Naive thymus-derived CD8-positive, alpha-beta T cell (primary cell): ENCODE data around the gene ANXA2R. TPM values are rescaled to one million over a fixed set of nuclear protein-coding genes. Genes with fewer than 3 reads are reported as not detected.
"Not testable (repeated sequence)": the region's sequence is repeated elsewhere in the genome, so short reads cannot be mapped to it uniquely, and the experiment has no call there.

Experiments used
- ATAC-seq, 2 donors: fragments of 150-1000 bp; cut with Tn5 transposase in 1 of 2; sonication (Bioruptor Pico), chemical (Tn5 transposase) in 1 of 2; 1 replicate in 1 of 2; 2 replicates in 1 of 2; pipeline ENCODE4 v1.10.0; 2021; ENCODE audit warnings: mild to moderate bottlenecking in 2 of 2, moderate library complexity in 2 of 2
- POLR2A ChIA-PET: fragments of 350-600 bp; sonication (Branson Sonifier 250); formaldehyde crosslinking; loops from one replicate; lab custom pipeline; 2021; ENCODE audit warnings: antibody characterized with exemption; lab: Charles Lee
- DNase-seq, 10 donors: peaks; one replicate each; pipeline versions ENCODE4 v3.0.0 to v3.0.0-alpha.2; 2020 to 2022
- H3K27ac Mint-ChIP-seq, 10 donors: one replicate each; pipeline ENCODE4 v1.8.0; 2020 to 2022; ENCODE audit warnings: mild to moderate bottlenecking in 10 of 10, mixed read lengths in 10 of 10, moderate library complexity in 4 of 10, inconsistent platforms in 1 of 10
- H3K27me3 Mint-ChIP-seq, 5 donors: one replicate each; pipeline ENCODE4 v1.8.0; 2021 to 2022; ENCODE audit warnings: mixed read lengths in 5 of 5
- H3K36me3 Mint-ChIP-seq, 3 donors: one replicate each; pipeline ENCODE4 v1.8.0; 2020 to 2022; ENCODE audit warnings: mixed read lengths in 3 of 3, mild to moderate bottlenecking in 2 of 3, inconsistent platforms in 1 of 3
- H3K4me1 Mint-ChIP-seq, 4 donors: one replicate each; pipeline ENCODE4 v1.8.0; 2021 to 2022; ENCODE audit warnings: mixed read lengths in 4 of 4
- H3K4me3 Mint-ChIP-seq, 10 donors: one replicate each; pipeline ENCODE4 v1.8.0; 2020 to 2022; ENCODE audit warnings: mild to moderate bottlenecking in 10 of 10, mixed read lengths in 10 of 10, moderate library complexity in 6 of 10, inconsistent platforms in 1 of 10
- H3K9me3 Mint-ChIP-seq, 9 donors: one replicate each; pipeline ENCODE4 v1.8.0; 2020 to 2022; ENCODE audit warnings: mixed read lengths in 9 of 9, mild to moderate bottlenecking in 3 of 9, inconsistent platforms in 1 of 9, moderate library complexity in 1 of 9
- polyA plus RNA-seq, 3 donors: library from polyadenylated mRNA; unstranded; fragments of 300-500 nt; fragmentation: Illumina TruSeq; gene quantifications; one replicate each; pipeline ENCODE4 v1.2.3, GENCODE V29; 2021
- total RNA-seq, 8 experiments: library from RNA in 2 of 8; stranded (reverse) in 2 of 8; gene quantifications; one replicate each; pipeline ENCODE4 v1.2.3 and lab custom pipeline; 2021 to 2026

ANXA2R gene
- total RNA-seq (10 to 100 TPM; 65.9 to 72.7 TPM), polyA plus RNA-seq (10 to 100 TPM; 51.5 to 69.8 (median 54.8) TPM), total RNA-seq (lab: John Stamatoyannopoulos, UW) (7.8 to 73.3 (median 45.6) reads per million in 6 experiments)

GRCh38 chr5:43040287-43041098, at the start of gene ANXA2R:
Gene ANXA2R (minus strand): TSS chr5:43040319. CDS start chr5:43040046, 273 bp downstream.
- Mint-ChIP-seq H3K9me3 (peaks cover 0 to 6% (median 0%) of the 10 kb centered on the region in 9 donors), H3K4me3 (peak within 1 kb of the TSS; percentile 95 to 100 (median 98)), H3K36me3 (peaks cover 0 to 14% (median 11%) of the 10 kb centered on the region in 3 donors), H3K27ac (peak within 1 kb of the TSS; percentile 96 to 100 (median 99)), H3K27me3 (no peaks in the 10 kb centered on the region), H3K4me1 (peaks cover 19 to 61% (median 52%) of the 10 kb centered on the region in 4 donors)
- POLR2A ChIA-PET = interaction anchor here (0.7 to 12.3 kb wide), 24 partner anchors 11 to 1115 kb away, joined by 3 to 904 read pairs (median 24); partner anchors contain the start of genes FBXO4, HMGCS1, NNT and TMEM267
- peak; percentile 78 to 98 (median 95) for DNase-seq
- ATAC-seq = peak; percentile 51 to 56

- H3K4me3 Mint-ChIP-seq, H3K4me1 Mint-ChIP-seq, H3K27me3 Mint-ChIP-seq, POLR2A ChIA-PET, ATAC-seq, H3K9me3 Mint-ChIP-seq, DNase-seq: not testable (repeated sequence)
- H3K36me3 Mint-ChIP-seq = peaks cover 0 to 18% (median 12%) of the 10 kb centered on the region in 3 donors
- peak overlapping the region in 1 of 10 donors; percentile 40 for H3K27ac Mint-ChIP-seq
Measured at GRCh38 chr5:43086118-43086908, 46.2 kb upstream of the ANXA2R start.

GRCh38 chr5:43085453-43085852, 45.3 kb upstream of the ANXA2R start:
- no peak for ATAC-seq
- H3K4me1 Mint-ChIP-seq = peaks cover 0 to 2% (median 0%) of the 10 kb centered on the region in 4 donors
- H3K4me3 Mint-ChIP-seq = no peak overlapping the region
- H3K27ac Mint-ChIP-seq = no peak overlapping the region
- no peak for DNase-seq
- H3K36me3 Mint-ChIP-seq = peaks cover 0 to 21% (median 10%) of the 10 kb centered on the region in 3 donors
- POLR2A ChIA-PET = interaction anchor here (0.8 kb wide), 1 partner anchor 76 kb away, joined by 3 read pairs; no protein-coding TSS in a partner anchor
- no peaks in the 10 kb centered on the region for H3K27me3 Mint-ChIP-seq
- peaks cover 0 to 5% (median 0%) of the 10 kb centered on the region in 9 donors for H3K9me3 Mint-ChIP-seq

GRCh38 chr5:43084468-43084867, 44.3 kb upstream of the ANXA2R start:
- H3K4me1 Mint-ChIP-seq, POLR2A ChIA-PET, H3K4me3 Mint-ChIP-seq, ATAC-seq, DNase-seq, H3K27ac Mint-ChIP-seq, H3K27me3 Mint-ChIP-seq, H3K9me3 Mint-ChIP-seq: not testable (repeated sequence)
- peaks cover 0 to 29% (median 10%) of the 10 kb centered on the region in 3 donors for H3K36me3 Mint-ChIP-seq

GRCh38 chr5:43081345-43081744, 41.2 kb upstream of the ANXA2R start:
- Mint-ChIP-seq H3K4me1 (peaks cover 3 to 15% (median 4%) of the 10 kb centered on the region in 4 donors), H3K27ac (peak overlapping the region in 2 of 10 donors; percentile 45 to 54), H3K36me3 (peaks cover 0 to 51% (median 14%) of the 10 kb centered on the region in 3 donors)
- H3K4me3 Mint-ChIP-seq, POLR2A ChIA-PET, ATAC-seq, DNase-seq, H3K27me3 Mint-ChIP-seq, H3K9me3 Mint-ChIP-seq: not testable (repeated sequence)

- peaks cover 0 to 1% (median 0%) of the 10 kb centered on the region in 9 donors for H3K9me3 Mint-ChIP-seq
- H3K36me3 Mint-ChIP-seq = peaks cover 0 to 51% (median 8%) of the 10 kb centered on the region in 3 donors
- no peak overlapping the region for H3K4me3 Mint-ChIP-seq
- peak overlapping the region in 1 of 10 donors; percentile 52 for H3K27ac Mint-ChIP-seq
- no peaks in the 10 kb centered on the region for H3K27me3 Mint-ChIP-seq
- POLR2A ChIA-PET = interaction anchor here (1.3 kb wide), 1 partner anchor 405 kb away, joined by 5 read pairs; the partner anchor contains the start of gene TMEM267
- DNase-seq (no peak), ATAC-seq (no peak)
- H3K4me1 Mint-ChIP-seq = peaks cover 16 to 33% (median 22%) of the 10 kb centered on the region in 4 donors
Measured at GRCh38 chr5:43078956-43079355, 38.8 kb upstream of the ANXA2R start.

- not testable (repeated sequence) for ATAC-seq, H3K4me3 Mint-ChIP-seq, H3K9me3 Mint-ChIP-seq, H3K27me3 Mint-ChIP-seq, DNase-seq
- POLR2A ChIA-PET = interaction anchor here (1.3 kb wide), 1 partner anchor 406 kb away, joined by 5 read pairs; the partner anchor contains the start of gene TMEM267
- Mint-ChIP-seq H3K4me1 (peaks cover 23 to 43% (median 31%) of the 10 kb centered on the region in 4 donors), H3K27ac (peak overlapping the region in 6 of 10 donors; percentile 29 to 72 (median 50)), H3K36me3 (peaks cover 0 to 54% (median 8%) of the 10 kb centered on the region in 3 donors)
Measured at GRCh38 chr5:43077446-43078191, 37.5 kb upstream of the ANXA2R start.

- H3K27ac Mint-ChIP-seq = peak overlapping the region in 9 of 10 donors; percentile 4 to 91 (median 72)
- H3K27me3 Mint-ChIP-seq = no peaks in the 10 kb centered on the region
- H3K9me3 Mint-ChIP-seq = no peaks in the 10 kb centered on the region
- H3K36me3 Mint-ChIP-seq = peaks cover 0 to 59% (median 10%) of the 10 kb centered on the region in 3 donors
- peaks cover 30 to 53% (median 41%) of the 10 kb centered on the region in 4 donors for H3K4me1 Mint-ChIP-seq
- ATAC-seq = no peak
- no peak for DNase-seq
- POLR2A ChIA-PET = interaction anchor here (1.4 kb wide), 1 partner anchor 57 kb away, joined by 7 read pairs; no protein-coding TSS in a partner anchor
- peak overlapping the region in 2 of 10 donors; percentile 34 to 55 for H3K4me3 Mint-ChIP-seq
Measured at GRCh38 chr5:43075319-43076293, 35.5 kb upstream of the ANXA2R start.

GRCh38 chr5:43074987-43075318, 34.8 kb upstream of the ANXA2R start:
- DNase-seq (no peak), ATAC-seq (no peak)
- no peaks in the 10 kb centered on the region for H3K9me3 Mint-ChIP-seq
- peak overlapping the region in 6 of 10 donors; percentile 55 to 90 (median 74) for H3K27ac Mint-ChIP-seq
- POLR2A ChIA-PET = interaction anchor here (1.4 kb wide), 1 partner anchor 57 kb away, joined by 7 read pairs; no protein-coding TSS in a partner anchor
- peaks cover 30 to 60% (median 46%) of the 10 kb centered on the region in 4 donors for H3K4me1 Mint-ChIP-seq
- H3K27me3 Mint-ChIP-seq = no peaks in the 10 kb centered on the region
- H3K36me3 Mint-ChIP-seq = peaks cover 0 to 59% (median 11%) of the 10 kb centered on the region in 3 donors
- peak overlapping the region in 1 of 10 donors; percentile 55 for H3K4me3 Mint-ChIP-seq

- ATAC-seq (peak; percentile 67 to 74), DNase-seq (peak in 9 of 10 donors; percentile 24 to 77 (median 62))
- Mint-ChIP-seq H3K4me1 (peaks cover 31 to 66% (median 56%) of the 10 kb centered on the region in 4 donors), H3K27me3 (no peaks in the 10 kb centered on the region), H3K27ac (peak overlapping the region; percentile 18 to 83 (median 70)), H3K36me3 (peaks cover 0 to 59% (median 13%) of the 10 kb centered on the region in 3 donors), H3K9me3 (no peaks in the 10 kb centered on the region), H3K4me3 (peak overlapping the region in 1 of 10 donors; percentile 57)
- POLR2A ChIA-PET = interaction anchor here (0.6 to 4.7 kb wide), 4 partner anchors 32 to 796 kb away, joined by 3 to 35 read pairs (median 5); partner anchors contain the start of gene ZNF131
Measured at GRCh38 chr5:43073597-43074546, 33.8 kb upstream of the ANXA2R start.
